ENCODE results near the gene NME7.
"Not testable (repeated sequence)": the region's sequence is repeated elsewhere in the genome, so short reads cannot be mapped to it uniquely, and the experiment has no call there.

DNA sequence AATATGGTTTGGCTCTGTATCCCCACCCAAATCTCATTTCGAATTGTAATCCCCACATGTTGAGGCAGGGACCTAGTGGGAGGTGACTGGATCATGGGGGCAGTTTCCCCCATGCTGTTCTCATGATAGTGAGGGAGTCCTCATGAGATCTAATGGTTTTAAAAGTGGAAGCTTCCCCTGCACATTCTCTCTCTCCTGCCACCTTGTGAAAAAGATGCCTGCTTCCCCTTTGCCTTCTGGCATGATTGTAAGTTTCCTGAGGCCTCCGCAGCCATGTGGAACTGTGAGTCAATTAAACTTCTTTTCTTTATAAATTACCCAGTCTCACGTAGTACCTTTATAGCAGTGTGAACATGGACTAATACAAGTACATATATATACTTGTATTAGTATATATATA, 25.5 kb downstream of the NME7 start:
- TF ChIP-seq, protein P1, sequence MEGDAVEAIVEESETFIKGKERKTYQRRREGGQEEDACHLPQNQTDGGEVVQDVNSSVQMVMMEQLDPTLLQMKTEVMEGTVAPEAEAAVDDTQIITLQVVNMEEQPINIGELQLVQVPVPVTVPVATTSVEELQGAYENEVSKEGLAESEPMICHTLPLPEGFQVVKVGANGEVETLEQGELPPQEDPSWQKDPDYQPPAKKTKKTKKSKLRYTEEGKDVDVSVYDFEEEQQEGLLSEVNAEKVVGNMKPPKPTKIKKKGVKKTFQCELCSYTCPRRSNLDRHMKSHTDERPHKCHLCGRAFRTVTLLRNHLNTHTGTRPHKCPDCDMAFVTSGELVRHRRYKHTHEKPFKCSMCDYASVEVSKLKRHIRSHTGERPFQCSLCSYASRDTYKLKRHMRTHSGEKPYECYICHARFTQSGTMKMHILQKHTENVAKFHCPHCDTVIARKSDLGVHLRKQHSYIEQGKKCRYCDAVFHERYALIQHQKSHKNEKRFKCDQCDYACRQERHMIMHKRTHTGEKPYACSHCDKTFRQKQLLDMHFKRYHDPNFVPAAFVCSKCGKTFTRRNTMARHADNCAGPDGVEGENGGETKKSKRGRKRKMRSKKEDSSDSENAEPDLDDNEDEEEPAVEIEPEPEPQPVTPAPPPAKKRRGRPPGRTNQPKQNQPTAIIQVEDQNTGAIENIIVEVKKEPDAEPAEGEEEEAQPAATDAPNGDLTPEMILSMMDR (IDR thresholded peaks at IDR 0.05): not testable (repeated sequence)
- not testable (repeated sequence) for TF ChIP-seq POLR2A (IDR thresholded peaks at IDR 0.05)

All from vagina (tissue), 2 donors.